IMR-90 (cell line): ENCODE measurements around the gene MYT1. TPM values are rescaled to one million over a fixed set of nuclear protein-coding genes. Genes with fewer than 3 reads are reported as not detected.

Experiments used
- ATAC-seq: fragments of 200-7000 bp; cut with Tn5 transposase; 2 replicates; pipeline ENCODE4 v1.9.1; 2020; ENCODE audit warnings: low read depth, mild to moderate bottlenecking, moderate library complexity
- BruUV-seq: library from RNA; stranded (reverse); fragments of 400-500 nt; replicated peaks from 2 replicates; lab custom pipeline; 2021; lab: Mats Ljungman, UMichigan
- CTCF ChIA-PET: fragments of 300-600 bp; formaldehyde crosslinking; extraction: SDS; loops from one replicate; lab custom pipeline; 2021; ENCODE audit warnings: antibody characterized with exemption; lab: Yijun Ruan, JAX
- POLR2A ChIA-PET: fragments of 300-600 bp; sonication (Branson Sonifier 250); formaldehyde crosslinking; loops from one replicate; lab custom pipeline; 2022; ENCODE audit warnings: antibody characterized with exemption; ENCODE audit not compliant: unreplicated experiment; lab: Charles Lee
- DNase-seq: peaks from one replicate; pipeline ENCODE4 v3.0.0; 2013
- H2AFZ ChIP-seq: replicated peaks from 2 replicates; pipeline ENCODE3; 2013; ENCODE audit warnings: low read length, mild to moderate bottlenecking; ENCODE audit not compliant: poor library complexity
- H2AK5ac ChIP-seq: 2 replicates; pipeline ENCODE4 v1.6.1; 2013; ENCODE audit warnings: low read depth, low read length, inconsistent platforms
- H2AK9ac ChIP-seq: replicated peaks from 2 replicates; pipeline ENCODE3; 2013; ENCODE audit warnings: mild to moderate bottlenecking, low read depth, low read length, moderate library complexity; ENCODE audit not compliant: poor library complexity
- H2BK120ac ChIP-seq: 2 replicates; pipeline ENCODE4 v1.6.1; 2013; ENCODE audit warnings: low read depth, low read length, inconsistent platforms
- H2BK15ac ChIP-seq: 3 replicates; pipeline ENCODE4 v1.6.1; 2013; ENCODE audit warnings: low read depth, low read length, inconsistent platforms
- H2BK20ac ChIP-seq: 2 replicates; pipeline ENCODE4 v1.6.1; 2013; ENCODE audit warnings: low read depth, mild to moderate bottlenecking, inconsistent platforms, low read length, moderate library complexity
- H2BK5ac ChIP-seq: 2 replicates; pipeline ENCODE4 v1.6.1; 2013; ENCODE audit warnings: mild to moderate bottlenecking, low read depth, low read length, inconsistent platforms; ENCODE audit not compliant: poor library complexity, severe bottlenecking
- H3K14ac ChIP-seq: replicated peaks from 2 replicates; pipeline ENCODE4 v1.6.1; 2013; ENCODE audit warnings: low read depth, low read length, inconsistent platforms
- H3K18ac ChIP-seq: 2 replicates; pipeline ENCODE4 v1.6.1; 2013; ENCODE audit warnings: low read depth, low read length, control low read depth
- H3K23ac ChIP-seq: 2 replicates; pipeline ENCODE4 v1.6.1; 2013; ENCODE audit warnings: low read depth, low read length, inconsistent platforms
- H3K27ac ChIP-seq: 2 replicates; pipeline ENCODE4 v1.5.1; 2013; ENCODE audit warnings: mild to moderate bottlenecking, control low read depth, low read length; ENCODE audit not compliant: insufficient read depth
- H3K27me3 ChIP-seq: 2 replicates; pipeline ENCODE4 v1.6.1; 2013; ENCODE audit warnings: low read length; ENCODE audit not compliant: control insufficient read depth, insufficient read depth
- H3K36me3 ChIP-seq: 2 replicates; pipeline ENCODE4 v1.6.1; 2013; ENCODE audit warnings: low read length, mixed read lengths; ENCODE audit not compliant: control insufficient read depth, insufficient read depth
- H3K4ac ChIP-seq: 2 replicates; pipeline ENCODE4 v1.6.1; 2013; ENCODE audit warnings: low read depth, low read length, inconsistent platforms
- H3K4me1 ChIP-seq: 2 replicates; pipeline ENCODE4 v1.6.1; 2013; ENCODE audit warnings: low read length, mixed read lengths; ENCODE audit not compliant: control insufficient read depth, insufficient read depth
- H3K4me2 ChIP-seq: 2 replicates; pipeline ENCODE4 v1.6.1; 2013; ENCODE audit warnings: low read depth, mild to moderate bottlenecking, control low read depth, low read length, moderate library complexity
- H3K4me3 ChIP-seq: 2 replicates; pipeline ENCODE4 v1.5.1; 2013; ENCODE audit warnings: low read depth, mild to moderate bottlenecking, control low read depth, low read length, moderate library complexity; ENCODE audit not compliant: insufficient read depth
- H3K56ac ChIP-seq: 2 replicates; pipeline ENCODE4 v1.6.1; 2013; ENCODE audit warnings: low read length, inconsistent platforms; ENCODE audit not compliant: insufficient read depth; ENCODE audit errors: extremely low read depth
- H3K79me1 ChIP-seq, 2 experiments: 2 replicates each; pipeline ENCODE4 v1.6.1; 2013; ENCODE audit warnings: low read length in 2 of 2, inconsistent platforms in 1 of 2, low read depth in 1 of 2
- H3K9ac ChIP-seq: 2 replicates; pipeline ENCODE4 v1.6.1; 2013; ENCODE audit warnings: low read depth, low read length, control low read depth
- H3K9me1 ChIP-seq: 2 replicates; pipeline ENCODE4 v1.6.1; 2013; ENCODE audit warnings: low read length, inconsistent platforms; ENCODE audit not compliant: insufficient read depth
- H3K9me3 ChIP-seq: 2 replicates; pipeline ENCODE4 v1.6.1; 2013; ENCODE audit warnings: low read length; ENCODE audit not compliant: control insufficient read depth, insufficient read depth
- H4K20me1 ChIP-seq: 2 replicates; pipeline ENCODE4 v1.6.1; 2013; ENCODE audit warnings: low read length, inconsistent platforms; ENCODE audit not compliant: insufficient read depth
- H4K5ac ChIP-seq: 2 replicates; pipeline ENCODE4 v1.6.1; 2013; ENCODE audit warnings: mild to moderate bottlenecking, low read depth, low read length, control low read depth
- H4K8ac ChIP-seq, 2 experiments: 2 replicates each; pipeline ENCODE4 v1.6.1; 2013; ENCODE audit warnings: low read depth in 2 of 2, low read length in 2 of 2, control low read depth in 1 of 2, inconsistent platforms in 1 of 2
- H4K91ac ChIP-seq: 2 replicates; pipeline ENCODE4 v1.6.1; 2013; ENCODE audit warnings: low read depth, low read length, inconsistent platforms; ENCODE audit not compliant: insufficient read depth
- BHLHE40 ChIP-seq: fragments of 150-350 bp; IDR thresholded peaks from 2 replicates; pipeline ENCODE4 v1.6.1; 2016; ENCODE audit warnings: mild to moderate bottlenecking, low read depth, low read length
- CEBPB ChIP-seq: IDR thresholded peaks from 2 replicates; pipeline ENCODE4 v1.6.1; 2012; ENCODE audit warnings: low read depth, low read length, improper control_type of control experiment
- CHD1 ChIP-seq: IDR thresholded peaks from 2 replicates; pipeline ENCODE4 v1.6.1; 2012; ENCODE audit warnings: low read depth, low read length, improper control_type of control experiment
- CTCF ChIP-seq: conservative IDR thresholded peaks from 2 replicates; pipeline ENCODE4 v1.5.1; 2012; ENCODE audit warnings: mild to moderate bottlenecking, low read depth, low read length, improper control_type of control experiment
- ELK1 ChIP-seq: fragments of 150-350 bp; IDR thresholded peaks from 2 replicates; pipeline ENCODE4 v1.6.1; 2016; ENCODE audit warnings: low read depth, mild to moderate bottlenecking, low read length, moderate library complexity, borderline replicate concordance
- FOS ChIP-seq: fragments of 150-350 bp; IDR thresholded peaks from 2 replicates; pipeline ENCODE4 v1.6.1; 2016; ENCODE audit warnings: low read depth, low read length
- MAFK ChIP-seq: IDR thresholded peaks from 2 replicates; pipeline ENCODE4 v1.6.1; 2012; ENCODE audit warnings: low read depth, low read length, improper control_type of control experiment
- MAZ ChIP-seq: IDR thresholded peaks from 2 replicates; pipeline ENCODE4 v1.6.1; 2012; ENCODE audit warnings: low read depth, mild to moderate bottlenecking, low read length, improper control_type of control experiment, moderate library complexity, borderline replicate concordance
- MXI1 ChIP-seq: IDR thresholded peaks from 2 replicates; pipeline ENCODE4 v1.6.1; 2012; ENCODE audit warnings: low read depth, mild to moderate bottlenecking, low read length, moderate library complexity, borderline replicate concordance
- NFE2L2 ChIP-seq: fragments of 150-350 bp; IDR thresholded peaks from 2 replicates; pipeline ENCODE4 v1.6.1; 2016; ENCODE audit warnings: low read depth, mild to moderate bottlenecking, low read length
- POLR2A ChIP-seq: IDR thresholded peaks from 2 replicates; pipeline ENCODE4 v1.6.1; 2012; ENCODE audit warnings: mild to moderate bottlenecking, low read depth, low read length
- RAD21 ChIP-seq: IDR thresholded peaks from 2 replicates; pipeline ENCODE4 v1.6.1; 2012; ENCODE audit warnings: low read length, improper control_type of control experiment
- RCOR1 ChIP-seq: IDR thresholded peaks from 2 replicates; pipeline ENCODE4 v1.6.1; 2012; ENCODE audit warnings: mild to moderate bottlenecking, low read length, improper control_type of control experiment; ENCODE audit not compliant: insufficient replicate concordance
- RFX5 ChIP-seq: IDR thresholded peaks from 2 replicates; pipeline ENCODE4 v1.8.0; 2012; ENCODE audit warnings: low read depth, mild to moderate bottlenecking, low read length, moderate library complexity
- SMC3 ChIP-seq: fragments of 150-350 bp; IDR thresholded peaks from 2 replicates; pipeline ENCODE4 v1.6.1; 2016; ENCODE audit warnings: low read depth, mild to moderate bottlenecking, antibody characterized with exemption, low read length, moderate library complexity
- USF2 ChIP-seq: fragments of 150-350 bp; IDR thresholded peaks from 2 replicates; pipeline ENCODE4 v1.6.1; 2017; ENCODE audit warnings: mild to moderate bottlenecking, antibody characterized with exemption, low read length, low read depth
- WGBS, 2 experiments: methylation state at CpG; one replicate each; pipeline versions ENCODE4 v1.1.5 to v1.1.7; 2013; ENCODE audit warnings: missing lambda C conversion rate in 2 of 2; ENCODE audit not compliant: insufficient read length in 1 of 2; ENCODE audit errors: extremely low coverage in 2 of 2; 5-methylcytosine and 5-hydroxymethylcytosine counted together
- dilution Hi-C: fragments of 300-500 bp; cut with HindIII; formaldehyde crosslinking; loops from one replicate; pipeline ENCODE4 v1.14.3; 2018; ENCODE audit warnings: low sequenced_read_pairs; ENCODE audit not compliant: unreplicated experiment
- in situ Hi-C: fragments of 300-500 bp; cut with MboI; formaldehyde crosslinking; loops from 3 replicates; pipeline ENCODE4 v1.14.3; 2019; ENCODE audit warnings: low sequenced_read_pairs, inconsistent platforms, mixed read lengths
- intact Hi-C: fragments of 100-400 bp; cut with micrococcal nuclease; formaldehyde crosslinking; loops from 2 replicates; pipeline ENCODE4 v1.10.0; 2022
- polyA plus RNA-seq, 3 experiments: library from polyadenylated mRNA; depleted of rRNA; stranded (reverse); fragments of >200 nt; gene quantifications; 2 replicates each; pipeline ENCODE4 v1.2.3, GENCODE V29; 2012; ENCODE audit warnings: low replicate concordance in 1 of 3
- total RNA-seq: library from RNA; depleted of rRNA; stranded (reverse); fragments of >200 nt; gene quantifications from 2 replicates; pipeline ENCODE4 v1.2.3, GENCODE V29; 2012

The MYT1 gene
- total and polyA plus RNA-seq, 2 of the 4 experiments (the other 2 are of a cell fraction): not detected

GRCh38 chr20:64233725-64234124 lies 69.5 kb downstream of the MYT1 start:
- WGBS, 2 experiments: no CpG with 5 or more reads among the region's 5 CpGs

More at GRCh38 chr20:64233725-64234124, 69.5 kb downstream of the MYT1 start:
- no peak overlapping the region for H2BK120ac ChIP-seq
- H2BK5ac ChIP-seq: no peak overlapping the region
- TF ChIP-seq SMC3: no peak
- no peak for TF ChIP-seq BHLHE40
- no peak for TF ChIP-seq FOS
- no peak for TF ChIP-seq MAFK
- no peak for TF ChIP-seq MXI1
- TF ChIP-seq ELK1: no peak
- no peak for TF ChIP-seq CTCF
- TF ChIP-seq CEBPB: no peak
- no peak for TF ChIP-seq POLR2A
- no peak for TF ChIP-seq RFX5
- TF ChIP-seq USF2: no peak
- no peak for TF ChIP-seq RCOR1
- no peak for TF ChIP-seq CHD1
- no peak for TF ChIP-seq RAD21
- no peak for TF ChIP-seq NFE2L2
- no peak for TF ChIP-seq MAZ
- no peak overlapping the region for H2BK15ac ChIP-seq
- no peaks in the 10 kb centered on the region for H3K36me3 ChIP-seq
- no peak overlapping the region for H3K4me2 ChIP-seq
- H4K20me1 ChIP-seq: no peaks in the 10 kb centered on the region
- ATAC-seq: no peak
- H3K4me1 ChIP-seq: no peaks in the 10 kb centered on the region
- H3K9me3 ChIP-seq: no peaks in the 10 kb centered on the region
- no peak overlapping the region for H3K18ac ChIP-seq
- ChIA-PET POLR2A (no interaction called here), CTCF (no interaction called here)
- no peak for DNase-seq
- H2AFZ ChIP-seq: no peak overlapping the region
- intact Hi-C loops (no loop called here), in situ Hi-C loops (no loop called here), dilution Hi-C loops (no loop called here)
- no peak overlapping the region for H3K23ac ChIP-seq
- no peak overlapping the region for H2AK9ac ChIP-seq
- no peak overlapping the region for H4K8ac ChIP-seq
- no peak overlapping the region for H3K4ac ChIP-seq
- H3K56ac ChIP-seq: no peak overlapping the region
- H3K27me3 ChIP-seq: peaks cover 9% of the 10 kb centered on the region; the same call in 1 of the 2 replicates
- no peak overlapping the region for H2BK20ac ChIP-seq
- BruUV-seq: no TSS peak
- H4K5ac ChIP-seq: no peak overlapping the region
- no peak overlapping the region for H2AK5ac ChIP-seq
- no peak overlapping the region for H3K4me3 ChIP-seq
- no peak overlapping the region for H3K14ac ChIP-seq
- H3K27ac ChIP-seq: no peak overlapping the region
- H3K79me1 ChIP-seq: no peaks in the 10 kb centered on the region
- H3K9ac ChIP-seq: no peak overlapping the region
- no peaks in the 10 kb centered on the region for H3K9me1 ChIP-seq
- no peak overlapping the region for H4K91ac ChIP-seq
